IMR-90 (cell line): ENCODE measurements around the gene CCDC146. TPM values are rescaled to one million over a fixed set of nuclear protein-coding genes. Genes with fewer than 3 reads are reported as not detected.

Experiments used
- ATAC-seq: fragments of 200-7000 bp; cut with Tn5 transposase; 2 replicates; pipeline ENCODE4 v1.9.1; 2020; ENCODE audit warnings: low read depth, mild to moderate bottlenecking, moderate library complexity
- BruUV-seq: library from RNA; stranded (reverse); fragments of 400-500 nt; replicated peaks from 2 replicates; lab custom pipeline; 2021; lab: Mats Ljungman, UMichigan
- CTCF ChIA-PET: fragments of 300-600 bp; formaldehyde crosslinking; extraction: SDS; loops from one replicate; lab custom pipeline; 2021; ENCODE audit warnings: antibody characterized with exemption; lab: Yijun Ruan, JAX
- POLR2A ChIA-PET: fragments of 300-600 bp; sonication (Branson Sonifier 250); formaldehyde crosslinking; loops from one replicate; lab custom pipeline; 2022; ENCODE audit warnings: antibody characterized with exemption; ENCODE audit not compliant: unreplicated experiment; lab: Charles Lee
- DNase-seq: peaks from one replicate; pipeline ENCODE4 v3.0.0; 2013
- H2AFZ ChIP-seq: replicated peaks from 2 replicates; pipeline ENCODE3; 2013; ENCODE audit warnings: low read length, mild to moderate bottlenecking; ENCODE audit not compliant: poor library complexity
- H2AK5ac ChIP-seq: 2 replicates; pipeline ENCODE4 v1.6.1; 2013; ENCODE audit warnings: low read depth, low read length, inconsistent platforms
- H2AK9ac ChIP-seq: replicated peaks from 2 replicates; pipeline ENCODE3; 2013; ENCODE audit warnings: mild to moderate bottlenecking, low read depth, low read length, moderate library complexity; ENCODE audit not compliant: poor library complexity
- H2BK120ac ChIP-seq: 2 replicates; pipeline ENCODE4 v1.6.1; 2013; ENCODE audit warnings: low read depth, low read length, inconsistent platforms
- H2BK15ac ChIP-seq: 3 replicates; pipeline ENCODE4 v1.6.1; 2013; ENCODE audit warnings: low read depth, low read length, inconsistent platforms
- H2BK20ac ChIP-seq: 2 replicates; pipeline ENCODE4 v1.6.1; 2013; ENCODE audit warnings: low read depth, mild to moderate bottlenecking, inconsistent platforms, low read length, moderate library complexity
- H2BK5ac ChIP-seq: 2 replicates; pipeline ENCODE4 v1.6.1; 2013; ENCODE audit warnings: mild to moderate bottlenecking, low read depth, low read length, inconsistent platforms; ENCODE audit not compliant: poor library complexity, severe bottlenecking
- H3K14ac ChIP-seq: replicated peaks from 2 replicates; pipeline ENCODE4 v1.6.1; 2013; ENCODE audit warnings: low read depth, low read length, inconsistent platforms
- H3K18ac ChIP-seq: 2 replicates; pipeline ENCODE4 v1.6.1; 2013; ENCODE audit warnings: low read depth, low read length, control low read depth
- H3K23ac ChIP-seq: 2 replicates; pipeline ENCODE4 v1.6.1; 2013; ENCODE audit warnings: low read depth, low read length, inconsistent platforms
- H3K27ac ChIP-seq: 2 replicates; pipeline ENCODE4 v1.5.1; 2013; ENCODE audit warnings: mild to moderate bottlenecking, control low read depth, low read length; ENCODE audit not compliant: insufficient read depth
- H3K27me3 ChIP-seq: 2 replicates; pipeline ENCODE4 v1.6.1; 2013; ENCODE audit warnings: low read length; ENCODE audit not compliant: control insufficient read depth, insufficient read depth
- H3K36me3 ChIP-seq: 2 replicates; pipeline ENCODE4 v1.6.1; 2013; ENCODE audit warnings: low read length, mixed read lengths; ENCODE audit not compliant: control insufficient read depth, insufficient read depth
- H3K4ac ChIP-seq: 2 replicates; pipeline ENCODE4 v1.6.1; 2013; ENCODE audit warnings: low read depth, low read length, inconsistent platforms
- H3K4me1 ChIP-seq: 2 replicates; pipeline ENCODE4 v1.6.1; 2013; ENCODE audit warnings: low read length, mixed read lengths; ENCODE audit not compliant: control insufficient read depth, insufficient read depth
- H3K4me2 ChIP-seq: 2 replicates; pipeline ENCODE4 v1.6.1; 2013; ENCODE audit warnings: low read depth, mild to moderate bottlenecking, control low read depth, low read length, moderate library complexity
- H3K4me3 ChIP-seq: 2 replicates; pipeline ENCODE4 v1.5.1; 2013; ENCODE audit warnings: low read depth, mild to moderate bottlenecking, control low read depth, low read length, moderate library complexity; ENCODE audit not compliant: insufficient read depth
- H3K56ac ChIP-seq: 2 replicates; pipeline ENCODE4 v1.6.1; 2013; ENCODE audit warnings: low read length, inconsistent platforms; ENCODE audit not compliant: insufficient read depth; ENCODE audit errors: extremely low read depth
- H3K79me1 ChIP-seq, 2 experiments: 2 replicates each; pipeline ENCODE4 v1.6.1; 2013; ENCODE audit warnings: low read length in 2 of 2, inconsistent platforms in 1 of 2, low read depth in 1 of 2
- H3K9ac ChIP-seq: 2 replicates; pipeline ENCODE4 v1.6.1; 2013; ENCODE audit warnings: low read depth, low read length, control low read depth
- H3K9me1 ChIP-seq: 2 replicates; pipeline ENCODE4 v1.6.1; 2013; ENCODE audit warnings: low read length, inconsistent platforms; ENCODE audit not compliant: insufficient read depth
- H3K9me3 ChIP-seq: 2 replicates; pipeline ENCODE4 v1.6.1; 2013; ENCODE audit warnings: low read length; ENCODE audit not compliant: control insufficient read depth, insufficient read depth
- H4K20me1 ChIP-seq: 2 replicates; pipeline ENCODE4 v1.6.1; 2013; ENCODE audit warnings: low read length, inconsistent platforms; ENCODE audit not compliant: insufficient read depth
- H4K5ac ChIP-seq: 2 replicates; pipeline ENCODE4 v1.6.1; 2013; ENCODE audit warnings: mild to moderate bottlenecking, low read depth, low read length, control low read depth
- H4K8ac ChIP-seq, 2 experiments: 2 replicates each; pipeline ENCODE4 v1.6.1; 2013; ENCODE audit warnings: low read depth in 2 of 2, low read length in 2 of 2, control low read depth in 1 of 2, inconsistent platforms in 1 of 2
- H4K91ac ChIP-seq: 2 replicates; pipeline ENCODE4 v1.6.1; 2013; ENCODE audit warnings: low read depth, low read length, inconsistent platforms; ENCODE audit not compliant: insufficient read depth
- FOS ChIP-seq: fragments of 150-350 bp; IDR thresholded peaks from 2 replicates; pipeline ENCODE4 v1.6.1; 2016; ENCODE audit warnings: low read depth, low read length
- MAFK ChIP-seq: IDR thresholded peaks from 2 replicates; pipeline ENCODE4 v1.6.1; 2012; ENCODE audit warnings: low read depth, low read length, improper control_type of control experiment
- MAZ ChIP-seq: IDR thresholded peaks from 2 replicates; pipeline ENCODE4 v1.6.1; 2012; ENCODE audit warnings: low read depth, mild to moderate bottlenecking, low read length, improper control_type of control experiment, moderate library complexity, borderline replicate concordance
- MXI1 ChIP-seq: IDR thresholded peaks from 2 replicates; pipeline ENCODE4 v1.6.1; 2012; ENCODE audit warnings: low read depth, mild to moderate bottlenecking, low read length, moderate library complexity, borderline replicate concordance
- NFE2L2 ChIP-seq: fragments of 150-350 bp; IDR thresholded peaks from 2 replicates; pipeline ENCODE4 v1.6.1; 2016; ENCODE audit warnings: low read depth, mild to moderate bottlenecking, low read length
- RAD21 ChIP-seq: IDR thresholded peaks from 2 replicates; pipeline ENCODE4 v1.6.1; 2012; ENCODE audit warnings: low read length, improper control_type of control experiment
- RFX5 ChIP-seq: IDR thresholded peaks from 2 replicates; pipeline ENCODE4 v1.8.0; 2012; ENCODE audit warnings: low read depth, mild to moderate bottlenecking, low read length, moderate library complexity
- USF2 ChIP-seq: fragments of 150-350 bp; IDR thresholded peaks from 2 replicates; pipeline ENCODE4 v1.6.1; 2017; ENCODE audit warnings: mild to moderate bottlenecking, antibody characterized with exemption, low read length, low read depth
- WGBS, 2 experiments: methylation state at CpG; one replicate each; pipeline versions ENCODE4 v1.1.5 to v1.1.7; 2013; ENCODE audit warnings: missing lambda C conversion rate in 2 of 2; ENCODE audit not compliant: insufficient read length in 1 of 2; ENCODE audit errors: extremely low coverage in 2 of 2; 5-methylcytosine and 5-hydroxymethylcytosine counted together
- dilution Hi-C: fragments of 300-500 bp; cut with HindIII; formaldehyde crosslinking; loops from one replicate; pipeline ENCODE4 v1.14.3; 2018; ENCODE audit warnings: low sequenced_read_pairs; ENCODE audit not compliant: unreplicated experiment
- in situ Hi-C: fragments of 300-500 bp; cut with MboI; formaldehyde crosslinking; loops from 3 replicates; pipeline ENCODE4 v1.14.3; 2019; ENCODE audit warnings: low sequenced_read_pairs, inconsistent platforms, mixed read lengths
- intact Hi-C: fragments of 100-400 bp; cut with micrococcal nuclease; formaldehyde crosslinking; loops from 2 replicates; pipeline ENCODE4 v1.10.0; 2022
- polyA plus RNA-seq, 3 experiments: library from polyadenylated mRNA; depleted of rRNA; stranded (reverse); fragments of >200 nt; gene quantifications; 2 replicates each; pipeline ENCODE4 v1.2.3, GENCODE V29; 2012; ENCODE audit warnings: low replicate concordance in 1 of 3
- total RNA-seq: library from RNA; depleted of rRNA; stranded (reverse); fragments of >200 nt; gene quantifications from 2 replicates; pipeline ENCODE4 v1.2.3, GENCODE V29; 2012

CCDC146 gene
- total and polyA plus RNA-seq, 2 of the 4 experiments (the other 2 are of a cell fraction), result 0.54 to 1.7 TPM

GRCh38 chr7:77313085-77313484 lies 190.7 kb downstream of the CCDC146 start:
- no peak overlapping the region for H3K56ac ChIP-seq
- H2AK9ac ChIP-seq, result no peak overlapping the region
- no peaks in the 10 kb centered on the region for H3K27me3 ChIP-seq
- no peak overlapping the region for H3K4me2 ChIP-seq
- H4K20me1 ChIP-seq, result no peaks in the 10 kb centered on the region
- H4K91ac ChIP-seq, result no peak overlapping the region
- H3K9ac ChIP-seq, result no peak overlapping the region
- no peaks in the 10 kb centered on the region for H3K79me1 ChIP-seq
- H3K4ac ChIP-seq, result no peak overlapping the region
- intact Hi-C loops, result no loop called here
- peaks cover 2% of the 10 kb centered on the region for H3K4me1 ChIP-seq
- H3K23ac ChIP-seq, result no peak overlapping the region
- no peak overlapping the region for H3K4me3 ChIP-seq
- H3K9me3 ChIP-seq, result no peaks in the 10 kb centered on the region
- H2BK5ac ChIP-seq, result no peak overlapping the region
- no peak overlapping the region for H2AFZ ChIP-seq
- H2BK20ac ChIP-seq, result no peak overlapping the region
- peak overlapping the region; percentile 43; the same call in 1 of the 2 replicates for H4K5ac ChIP-seq
- no CpG with 5 or more reads among the region's 2 CpGs for WGBS, 2 experiments
- TF ChIP-seq RFX5 (no peak), RAD21 (no peak), MXI1 (no peak), FOS (no peak), USF2 (no peak), NFE2L2 (no peak), MAFK (no peak), MAZ (no peak)
- peaks cover 5% of the 10 kb centered on the region; the same call in 1 of the 2 replicates for H3K36me3 ChIP-seq
- H2BK120ac ChIP-seq, result no peak overlapping the region
- dilution Hi-C loops, result no loop called here
- BruUV-seq, result no TSS peak
- peaks cover 2% of the 10 kb centered on the region; the same call in 1 of the 2 replicates for H3K9me1 ChIP-seq
- ATAC-seq (no peak), DNase-seq (no peak)
- no peak overlapping the region for H3K14ac ChIP-seq
- POLR2A ChIA-PET, result no interaction called here
- CTCF ChIA-PET, result no interaction called here
- H4K8ac ChIP-seq, result no peak overlapping the region
- in situ Hi-C loops, result no loop called here
- no peak overlapping the region for H2AK5ac ChIP-seq
- H2BK15ac ChIP-seq, result no peak overlapping the region
- no peak overlapping the region for H3K27ac ChIP-seq
- H3K18ac ChIP-seq, result peak overlapping the region; percentile 35; the same call in 1 of the 2 replicates
